ENCODE measurements around the gene SNX4. TPM values are rescaled to one million over a fixed set of nuclear protein-coding genes. Genes with fewer than 3 reads are reported as not detected.

The SNX4 gene
- total and polyA plus RNA-seq, 4 donors = 25.9 to 54.6 (median 35.2) TPM

GRCh38 chr3:125418306-125418705, 101.7 kb downstream of the SNX4 start:
- H3K4me3 ChIP-seq (ENCODE audit: low read depth in 1 of 3, low read length in 3 of 3) = no peak overlapping the region

More at GRCh38 chr3:125418306-125418705, 101.7 kb downstream of the SNX4 start:
- H3K27me3 ChIP-seq (ENCODE audit: control insufficient read depth in 4 of 4, insufficient read depth in 4 of 4, low read length in 3 of 4) = no peaks in the 10 kb centered on the region
- no peaks in the 10 kb centered on the region for H3K36me3 ChIP-seq (ENCODE audit: control insufficient read depth in 4 of 4, insufficient read depth in 3 of 4, low read depth in 1 of 4, low read length in 3 of 4)
- H3K27ac ChIP-seq (ENCODE audit: low read depth in 1 of 2, low read length in 2 of 2) = no peak overlapping the region
- H3K4me1 ChIP-seq (ENCODE audit: control insufficient read depth in 4 of 4, insufficient read depth in 4 of 4, low read length in 3 of 4) = no peaks in the 10 kb centered on the region
- no peak overlapping the region for H3K9ac ChIP-seq (ENCODE audit: low read depth in 1 of 2, low read length in 2 of 2)
- no peak for TF ChIP-seq HNF4A (conservative IDR thresholded peaks at IDR 0.05)
- no peak for TF ChIP-seq FOXA2 (IDR thresholded peaks at IDR 0.05)
- TF ChIP-seq ZBTB33 (IDR thresholded peaks at IDR 0.05) = no peak
- no peak for TF ChIP-seq RAD21 (IDR thresholded peaks at IDR 0.05)
- no peak for TF ChIP-seq YY1 (IDR thresholded peaks at IDR 0.05)
- TF ChIP-seq NR2F2 (IDR thresholded peaks at IDR 0.05) = no peak
- TF ChIP-seq TAF1 (conservative IDR thresholded peaks at IDR 0.05) = no peak
- no peak for TF ChIP-seq GABPA (IDR thresholded peaks at IDR 0.05 in 1 of 2, conservative IDR thresholded peaks at IDR 0.05 in 1 of 2)
- TF ChIP-seq CTCF (IDR thresholded peaks at IDR 0.05; ENCODE audit: low read depth, low read length, missing input control) = no peak
- TF ChIP-seq JUND (IDR thresholded peaks at IDR 0.05) = no peak
- TF ChIP-seq FOXA1 (IDR thresholded peaks at IDR 0.05) = no peak
- no peak for TF ChIP-seq MAX (IDR thresholded peaks at IDR 0.05)
- TF ChIP-seq HNF4G (IDR thresholded peaks at IDR 0.05) = no peak
- no peak for TF ChIP-seq ATF3 (IDR thresholded peaks at IDR 0.05)
- TF ChIP-seq EGR1 (IDR thresholded peaks at IDR 0.05; ENCODE audit: low read depth in 2 of 2) = no peak
- no peak for TF ChIP-seq REST (IDR thresholded peaks at IDR 0.05)
- no peak for TF ChIP-seq RXRA (IDR thresholded peaks at IDR 0.05)
- DNase-seq (ENCODE audit: low spot score) = no peak
- 93% methylated on average over 4 of the region's 4 CpGs for WGBS
- H3K9me3 ChIP-seq (ENCODE audit: control insufficient read depth in 4 of 4, low read length in 3 of 4) = peaks cover 0 to 2% (median 0%) of the 10 kb centered on the region in 4 donors
